T-helper 9 cell (primary cell): ENCODE measurements around the gene GANAB.
"Not testable (repeated sequence)": the region's sequence is repeated elsewhere in the genome, so short reads cannot be mapped to it uniquely, and the experiment has no call there.

Source experiments
- DNase-seq: peaks from one replicate; pipeline ENCODE4 v3.0.0-alpha.2; 2020

Gene GANAB

GRCh38 chr11:62621027-62621566, 25.3 kb downstream of the GANAB start:
- DNase-seq = no peak

GRCh38 chr11:62616957-62617356, 29.5 kb downstream of the GANAB start:
- DNase-seq = not testable (repeated sequence)

GRCh38 chr11:62615521-62615920, 30.9 kb downstream of the GANAB start:
- no peak for DNase-seq

GRCh38 chr11:62614275-62614674, 32.1 kb downstream of the GANAB start:
- DNase-seq = no peak

- no peak for DNase-seq
Observed at GRCh38 chr11:62613291-62613778, 33.1 kb downstream of the GANAB start.

- peak; percentile 84 for DNase-seq
Observed at GRCh38 chr11:62612366-62613290, 33.8 kb downstream of the GANAB start, which contains the start of the genes EML3 and ROM1. EML3 (minus strand) TSS chr11:62612775; CDS start chr11:62612457, 318 bp downstream. ROM1 (plus strand) TSS chr11:62613257; CDS start chr11:62613282, 25 bp downstream.

- peak; percentile 31 for DNase-seq
Observed at GRCh38 chr11:62611705-62612365, 34.6 kb downstream of the GANAB start.

GRCh38 chr11:62610814-62611704, 35.4 kb downstream of the GANAB start:
- no peak for DNase-seq

- DNase-seq = no peak
Observed at GRCh38 chr11:62610403-62610802, 36.0 kb downstream of the GANAB start.

- no peak for DNase-seq
Observed at GRCh38 chr11:62608776-62609175, 37.6 kb downstream of the GANAB start.

GRCh38 chr11:62607714-62608113, 38.7 kb downstream of the GANAB start:
- no peak for DNase-seq

- no peak for DNase-seq
Observed at GRCh38 chr11:62605902-62606301, 40.5 kb downstream of the GANAB start.

GRCh38 chr11:62605467-62605866, 40.9 kb downstream of the GANAB start:
- no peak for DNase-seq

GRCh38 chr11:62604460-62605120, 41.8 kb downstream of the GANAB start:
- no peak for DNase-seq

GRCh38 chr11:62603776-62604299, 42.6 kb downstream of the GANAB start:
- DNase-seq = no peak

GRCh38 chr11:62603072-62603408, 43.4 kb downstream of the GANAB start:
- no peak for DNase-seq

GRCh38 chr11:62602141-62603071, 44.0 kb downstream of the GANAB start:
- no peak for DNase-seq

- DNase-seq = peak; percentile 99
Observed at GRCh38 chr11:62601372-62602140, 44.9 kb downstream of the GANAB start, which contains the start of gene MTA2. MTA2 (minus strand) TSS chr11:62601865; CDS start chr11:62601450, 415 bp downstream.

GRCh38 chr11:62601122-62601371, 45.4 kb downstream of the GANAB start:
- peak; percentile 37 for DNase-seq
